ENCODE measurements around the gene KAT8. TPM values are rescaled to one million over a fixed set of nuclear protein-coding genes. Genes with fewer than 3 reads are reported as not detected.

Gene KAT8
- total and polyA plus RNA-seq, 2 of the 4 experiments (the other 2 are of a cell fraction), result 19.4 to 27.4 TPM

GRCh38 chr16:31141489-31142108 is 24.1 kb downstream of the KAT8 start:
- Histone ChIP-seq H3K23ac (ENCODE audit: low read depth, low read length) (peak overlapping the region; percentile 72; the same call in 1 of the 2 replicates), H3K4me2 (ENCODE audit: low read depth, low read length) (peak overlapping the region; percentile 87), H4K8ac (ENCODE audit: low read depth in 2 of 2, low read length in 2 of 2) (peak overlapping the region; percentile 48 to 93), H2BK120ac (ENCODE audit: low read depth, low read length) (peak overlapping the region; percentile 49), H3K4me3 (ENCODE audit: insufficient read depth, low read depth, low read length) (peak overlapping the region; percentile 19; the same call in 1 of the 2 replicates), H3K56ac (ENCODE audit: extremely low read depth, insufficient read depth, low read length) (peak overlapping the region; percentile 35), H2BK5ac (ENCODE audit: low read depth, low read length, poor library complexity, severe bottlenecking) (peak overlapping the region; percentile 79), H3K4me1 (ENCODE audit: control insufficient read depth, insufficient read depth, low read length) (peaks cover 16% of the 10 kb centered on the region), H2AK5ac (ENCODE audit: low read depth, low read length) (peak overlapping the region; percentile 86), H3K79me1 (ENCODE audit: low read depth in 1 of 2, low read length in 2 of 2) (peaks cover 0 to 7% of the 10 kb centered on the region in 2 experiments; a peak in 1 of 4 replicates), H3K9ac (ENCODE audit: low read depth, low read length) (peak overlapping the region; percentile 42), H3K9me3 (ENCODE audit: control insufficient read depth, insufficient read depth, low read length) (no peaks in the 10 kb centered on the region), H3K9me1 (ENCODE audit: insufficient read depth, low read length) (peaks cover 8% of the 10 kb centered on the region; the same call in 1 of the 2 replicates), H2AK9ac (replicated peaks; ENCODE audit: low read depth, low read length, poor library complexity) (peak overlapping the region; percentile 80), H2BK15ac (ENCODE audit: low read depth, low read length) (no peak overlapping the region; the same call in 2 of the 3 replicates), H3K18ac (ENCODE audit: low read depth, low read length) (0 out of 2 replicates have a peak overlapping the region, but pooled peaks have one; percentile 16), H4K91ac (ENCODE audit: insufficient read depth, low read depth, low read length) (peak overlapping the region; percentile 52; the same call in 1 of the 2 replicates), H3K27me3 (ENCODE audit: control insufficient read depth, insufficient read depth, low read length) (peaks cover 4% of the 10 kb centered on the region; the same call in 1 of the 2 replicates), H3K36me3 (ENCODE audit: control insufficient read depth, insufficient read depth, low read length) (no peaks in the 10 kb centered on the region), H3K14ac (replicated peaks; ENCODE audit: low read depth, low read length) (peak overlapping the region; percentile 41), H2BK20ac (ENCODE audit: low read depth, low read length) (no peak overlapping the region; the same call in 1 of the 2 replicates), H4K20me1 (ENCODE audit: insufficient read depth, low read length) (no peaks in the 10 kb centered on the region; the same call in 1 of the 2 replicates), H2AFZ (replicated peaks; ENCODE audit: low read length, poor library complexity) (peak overlapping the region; percentile 86), H3K27ac (ENCODE audit: insufficient read depth, low read length) (peak overlapping the region; percentile 74), H3K4ac (ENCODE audit: low read depth, low read length) (peak overlapping the region; percentile 80), H4K5ac (ENCODE audit: low read depth, low read length) (peak overlapping the region; percentile 42)
- WGBS, 2 experiments (ENCODE audit: extremely low coverage in 2 of 2, insufficient read length in 1 of 2), result 17% methylated on average over 5 of the region's 10 CpGs; no CpG with 5 or more reads in 1 of the 2 experiments
- no TSS peak for BruUV-seq (replicated peaks)
- TF ChIP-seq MXI1 (IDR thresholded peaks at IDR 0.05; ENCODE audit: borderline replicate concordance, low read depth, low read length) (no peak), USF2 (IDR thresholded peaks at IDR 0.05; ENCODE audit: low read depth, low read length) (peak; percentile 7; the same call in 1 of the 2 replicates)
- ChIA-PET CTCF (interaction anchor here (0.7 to 2.2 kb wide), 17 partner anchors 10 to 328 kb away, joined by 3 to 13 read pairs (median 4); partner anchors contain the start of genes KAT8 and ZNF843), POLR2A (ENCODE audit: unreplicated experiment) (interaction anchor here (0.9 to 1.8 kb wide), 3 partner anchors 24 to 157 kb away, joined by 3 to 9 read pairs (median 7); partner anchors contain the start of genes FUS, HSD3B7 and KAT8)
- in situ Hi-C loops (cut with MboI; ENCODE audit: low sequenced_read_pairs) (no loop called here), dilution Hi-C loops (cut with HindIII; ENCODE audit: low sequenced_read_pairs, unreplicated experiment) (no loop called here), intact Hi-C loops (cut with micrococcal nuclease) (loop anchor here (1.0 to 2.0 kb wide), 4 partner anchors 25 to 184 kb away; partner anchors contain the start of genes HSD3B7, KAT8, SETD1A and VKORC1)
- DNase-seq (peak; percentile 84), ATAC-seq (ENCODE audit: low read depth) (peak; percentile 6)
